GM19455 (cell line): ENCODE data around the gene CIAO2A.
"Not testable (repeated sequence)": the region's sequence is repeated elsewhere in the genome, so short reads cannot be mapped to it uniquely, and the experiment has no call there.

ENCODE experiments used
- ATAC-seq: cut with Tn5 transposase; IDR thresholded peaks from one replicate; pipeline ENCODE4 v1.9.1; 2021; ENCODE audit not compliant: unreplicated experiment

Gene CIAO2A

GRCh38 chr15:64093627-64094417 is at the start of gene CIAO2A:
CIAO2A (minus strand) TSS chr15:64093838; CDS start chr15:64093768, 70 bp downstream.
- ATAC-seq = peak; percentile 63

- no peak for ATAC-seq
These were observed 49.6 kb upstream of the CIAO2A start for GRCh38 chr15:64143276-64143675.

GRCh38 chr15:64141798-64142512 is 48.3 kb upstream of the CIAO2A start:
- ATAC-seq = no peak

GRCh38 chr15:64138331-64138941 is 44.8 kb upstream of the CIAO2A start:
- no peak for ATAC-seq

GRCh38 chr15:64137226-64137833 is 43.7 kb upstream of the CIAO2A start:
- ATAC-seq = no peak

GRCh38 chr15:64136347-64136746 is 42.7 kb upstream of the CIAO2A start:
- ATAC-seq = no peak

GRCh38 chr15:64134345-64134829 is 40.7 kb upstream of the CIAO2A start:
- ATAC-seq = no peak

GRCh38 chr15:64133623-64134344 is 40.1 kb upstream of the CIAO2A start:
- no peak for ATAC-seq

GRCh38 chr15:64132217-64132616 is 38.6 kb upstream of the CIAO2A start:
- no peak for ATAC-seq

- no peak for ATAC-seq
These were observed 37.9 kb upstream of the CIAO2A start for GRCh38 chr15:64131547-64131946.

- no peak for ATAC-seq
These were observed 36.5 kb upstream of the CIAO2A start for GRCh38 chr15:64130159-64130558.

- ATAC-seq = no peak
These were observed 34.1 kb upstream of the CIAO2A start for GRCh38 chr15:64127521-64128270.

- ATAC-seq = no peak
These were observed 32.3 kb upstream of the CIAO2A start for GRCh38 chr15:64125978-64126377.

- ATAC-seq = no peak
These were observed 29.3 kb upstream of the CIAO2A start for GRCh38 chr15:64122936-64123351.

GRCh38 chr15:64122444-64122843 is 28.8 kb upstream of the CIAO2A start:
- ATAC-seq = no peak

GRCh38 chr15:64121614-64122013 is 28.0 kb upstream of the CIAO2A start:
- no peak for ATAC-seq

GRCh38 chr15:64120322-64120721 is 26.7 kb upstream of the CIAO2A start:
- not testable (repeated sequence) for ATAC-seq

- ATAC-seq = no peak
These were observed 24.3 kb upstream of the CIAO2A start for GRCh38 chr15:64117759-64118487.

GRCh38 chr15:64112904-64113303 is 19.3 kb upstream of the CIAO2A start:
- ATAC-seq = no peak
